HCT116 (cell line): ENCODE results near the gene TBX2. TPM values are rescaled to one million over a fixed set of nuclear protein-coding genes. Genes with fewer than 3 reads are reported as not detected.
"Not testable (repeated sequence)": the region's sequence is repeated elsewhere in the genome, so short reads cannot be mapped to it uniquely, and the experiment has no call there.

ENCODE experiments used
- ATAC-seq: fragments of 200-7000 bp; cut with Tn5 transposase; 2 replicates; pipeline ENCODE4 v1.9.1; 2020; ENCODE audit warnings: mild to moderate bottlenecking, moderate library complexity
- BruUV-seq: library from RNA; stranded (reverse); fragments of 400-500 nt; replicated peaks from 2 replicates; lab custom pipeline; 2021; lab: Mats Ljungman, UMichigan
- CTCF ChIA-PET: fragments of 300-600 bp; sonication (Branson Sonifier 250); formaldehyde crosslinking; loops from one replicate; lab custom pipeline; 2021; ENCODE audit warnings: antibody characterized with exemption; lab: Charles Lee
- POLR2A ChIA-PET: fragments of 300-600, 350-600 bp; sonication (Branson Sonifier 250); formaldehyde crosslinking; loops from one replicate; lab custom pipeline; 2021; ENCODE audit warnings: antibody characterized with exemption; lab: Charles Lee
- RAD21 ChIA-PET, 2 experiments: fragments of 300-600 bp; sonication (Branson Sonifier 250); formaldehyde crosslinking; loops; one replicate each; lab custom pipeline; 2023; ENCODE audit warnings: low total read pairs in 2 of 2; ENCODE audit not compliant: uncharacterized antibody in 2 of 2, unreplicated experiment in 2 of 2, low non-redundant PET in 1 of 2; lab: Charles Lee
- DNase-seq: peaks from one replicate; pipeline ENCODE4 v3.0.0-alpha.2; 2010; ENCODE audit warnings: low read depth, low spot score
- H2AFZ ChIP-seq: fragments of 200-600 bp; shearing (Covaris generic), sonication (generic); 2 replicates; pipeline ENCODE4 v1.6.1; 2017; ENCODE audit warnings: low read depth, mixed run types, mixed read lengths, antibody characterized with exemption, low read length; ENCODE audit not compliant: poor library complexity, severe bottlenecking
- H3K27ac ChIP-seq: 2 replicates; pipeline ENCODE4 v1.5.1; 2012; ENCODE audit warnings: low read depth, low read length
- H3K27me3 ChIP-seq: fragments of 200-600 bp; sonication (generic); 2 replicates; pipeline ENCODE4 v1.6.1; 2016; ENCODE audit warnings: mixed run types, low read length, mixed read lengths; ENCODE audit not compliant: insufficient read depth
- H3K36me3 ChIP-seq, 2 experiments: fragments of 200-500 bp in 1 of 2; fragments of 200-600 bp in 1 of 2; sonication (Bioruptor generic) in 1 of 2; sonication (generic) in 1 of 2; 2 replicates each; pipeline versions ENCODE4 v1.5.1 to v1.6.1; 2014 to 2016; ENCODE audit warnings: low read length in 2 of 2, inconsistent platforms in 1 of 2, mixed read lengths in 1 of 2, mixed run types in 1 of 2; ENCODE audit not compliant: insufficient read depth in 2 of 2, control insufficient read depth in 1 of 2
- H3K4me1 ChIP-seq, 2 experiments: fragments of 200-600 bp in 1 of 2; sonication (generic) in 1 of 2; 2 replicates each; pipeline versions ENCODE4 v1.5.1 to v1.6.1; 2012 to 2017; ENCODE audit warnings: low read length in 2 of 2, inconsistent platforms in 1 of 2, mild to moderate bottlenecking in 1 of 2, mixed read lengths in 1 of 2, mixed run types in 1 of 2, moderate library complexity in 1 of 2; ENCODE audit not compliant: insufficient read depth in 2 of 2, control insufficient read depth in 1 of 2
- H3K4me2 ChIP-seq: fragments of 200-600 bp; sonication (generic); 2 replicates; pipeline ENCODE4 v1.6.1; 2017; ENCODE audit warnings: mixed run types, low read length, mixed read lengths
- H3K4me3 ChIP-seq, 2 experiments: fragments of 200-600 bp in 1 of 2; sonication (generic) in 1 of 2; replicated peaks in 1 of 2; 2 replicates each; pipeline ENCODE4 v1.5.1; 2011 to 2016; ENCODE audit warnings: low read length in 2 of 2, control low read depth in 1 of 2, low read depth in 1 of 2, mild to moderate bottlenecking in 1 of 2, mixed read lengths in 1 of 2, mixed run types in 1 of 2
- H3K79me2 ChIP-seq: fragments of 200-600 bp; sonication (generic); 2 replicates; pipeline ENCODE4 v1.6.1; 2017; ENCODE audit warnings: mild to moderate bottlenecking, mixed run types, low read length, moderate library complexity, mixed read lengths; ENCODE audit not compliant: insufficient read depth
- H3K9ac ChIP-seq: fragments of 200-600 bp; sonication (generic); 2 replicates; pipeline ENCODE4 v1.6.1; 2016; ENCODE audit warnings: low read length, mixed read lengths
- H3K9me2 ChIP-seq: fragments of 200-600 bp; sonication (generic), shearing (Covaris generic); 2 replicates; pipeline ENCODE4 v1.6.1; 2017; ENCODE audit warnings: mixed run types, mild to moderate bottlenecking, moderate library complexity; ENCODE audit not compliant: insufficient read depth
- H3K9me3 ChIP-seq, 2 experiments: fragments of 200-500 bp in 1 of 2; fragments of 200-600 bp in 1 of 2; sonication (Bioruptor generic) in 1 of 2; sonication (generic) in 1 of 2; 2 replicates each; pipeline ENCODE4 v1.6.1; 2014 to 2017; ENCODE audit warnings: low read length in 2 of 2, mixed read lengths in 2 of 2, inconsistent platforms in 1 of 2, low read depth in 1 of 2, mild to moderate bottlenecking in 1 of 2, mixed run types in 1 of 2, moderate library complexity in 1 of 2; ENCODE audit not compliant: control insufficient read depth in 1 of 2, insufficient read depth in 1 of 2
- H4K20me1 ChIP-seq: fragments of 200-600 bp; sonication (generic), shearing (Covaris generic); 2 replicates; pipeline ENCODE4 v1.6.1; 2017; ENCODE audit warnings: mixed run types, mild to moderate bottlenecking, moderate library complexity; ENCODE audit not compliant: insufficient read depth
- CBX3 ChIP-seq: IDR thresholded peaks from 2 replicates; pipeline ENCODE4 v1.6.1; 2012; ENCODE audit warnings: low read depth
- CEBPB ChIP-seq: IDR thresholded peaks from 2 replicates; pipeline ENCODE4 v1.6.1; 2012; ENCODE audit warnings: low read depth
- EGR1 ChIP-seq: IDR thresholded peaks from 2 replicates; pipeline ENCODE4 v1.6.1; 2012; ENCODE audit warnings: low read depth
- ELF1 ChIP-seq: IDR thresholded peaks from 2 replicates; pipeline ENCODE4 v1.6.1; 2012; ENCODE audit warnings: low read depth, borderline replicate concordance
- EZH2 ChIP-seq: fragments of 200-600 bp; sonication (generic); IDR thresholded peaks from 2 replicates; pipeline ENCODE4 v1.6.1; 2017; ENCODE audit warnings: antibody characterized with exemption, mixed run types
- EZH2phosphoT487 ChIP-seq: fragments of 200-600 bp; IDR thresholded peaks from 2 replicates; pipeline ENCODE4 v1.6.1; 2018; ENCODE audit warnings: antibody characterized with exemption, borderline replicate concordance
- POLR2AphosphoS5 ChIP-seq: IDR thresholded peaks from 2 replicates; pipeline ENCODE4 v1.6.1; 2011; ENCODE audit warnings: mild to moderate bottlenecking, low read depth, low read length, moderate library complexity
- RAD21 ChIP-seq: IDR thresholded peaks from 2 replicates; pipeline ENCODE4 v1.6.1; 2012; ENCODE audit warnings: low read depth, mild to moderate bottlenecking
- SP1 ChIP-seq: IDR thresholded peaks from 2 replicates; pipeline ENCODE4 v1.6.1; 2012; ENCODE audit warnings: low read depth
- SRF ChIP-seq: IDR thresholded peaks from 2 replicates; pipeline ENCODE4 v1.6.1; 2012; ENCODE audit warnings: low read depth
- ZFX ChIP-seq: fragments of 450-650 bp; IDR thresholded peaks from 2 replicates; pipeline ENCODE4 v1.6.1; 2017
- ZNF274 ChIP-seq: fragments of 200-500 bp; sonication (Bioruptor generic); IDR thresholded peaks from 2 replicates; pipeline ENCODE4 v1.6.1; 2014; ENCODE audit warnings: mild to moderate bottlenecking, low read depth, low read length, inconsistent platforms
- intact Hi-C: fragments of 100-400 bp; cut with micrococcal nuclease; formaldehyde crosslinking; loops from 2 replicates; pipeline ENCODE4 v1.10.0; 2022
- total RNA-seq: library from RNA; stranded (reverse); gene quantifications from one replicate; pipeline ENCODE4 v1.2.1, GENCODE V29; 2021; ENCODE audit not compliant: unreplicated experiment
- TF ChIP-seq, protein P1 (sequence below): IDR thresholded peaks from 2 replicates; pipeline ENCODE4 v1.6.1; 2012
- TF ChIP-seq, protein P2 (sequence below): IDR thresholded peaks from 2 replicates; pipeline ENCODE4 v1.6.1; 2012; ENCODE audit warnings: low read depth
- TF ChIP-seq, protein P3 (sequence below): IDR thresholded peaks from 2 replicates; pipeline ENCODE4 v1.6.1; 2011; ENCODE audit warnings: mild to moderate bottlenecking, low read length, moderate library complexity; ENCODE audit not compliant: insufficient replicate concordance; ENCODE audit errors: extremely low read depth
- TF ChIP-seq, protein P4 (sequence below): IDR thresholded peaks from 2 replicates; pipeline ENCODE4 v1.6.1; 2012

TBX2 gene
- total RNA-seq, 1 experiment from 2014 or later: 0.71 TPM

DNA sequence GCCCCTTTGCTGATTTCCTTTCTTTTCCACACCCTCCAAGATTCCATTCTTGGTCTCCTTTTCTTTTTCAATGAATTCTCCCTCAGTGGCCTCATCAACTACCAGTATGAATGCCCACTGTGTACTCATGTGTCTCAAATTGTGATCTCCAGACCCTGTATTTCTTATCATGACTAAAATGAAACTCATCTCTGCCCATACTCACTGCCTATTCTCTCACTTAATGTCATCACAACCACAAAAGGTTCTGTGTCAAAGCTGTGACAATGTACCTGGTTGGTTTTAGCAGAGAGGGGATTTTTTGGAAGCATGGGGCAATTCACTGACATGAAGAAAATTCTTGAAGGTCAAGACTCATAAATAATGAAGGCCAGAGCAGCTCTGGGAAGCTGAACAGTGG is 41.1 kb downstream of the TBX2 start:
- no peaks in the 10 kb centered on the region for H3K36me3 ChIP-seq
- H3K9ac ChIP-seq: no peak overlapping the region
- ChIA-PET CTCF (no interaction called here), POLR2A (no interaction called here), RAD21 (no interaction called here)
- H3K27ac ChIP-seq: no peak overlapping the region
- H3K4me1 ChIP-seq: peaks cover 2 to 11% of the 10 kb centered on the region in 2 experiments; a peak in 2 of 4 replicates
- no peaks in the 10 kb centered on the region for H3K79me2 ChIP-seq
- no peak overlapping the region for H2AFZ ChIP-seq
- no TSS peak for BruUV-seq
- H3K9me3 ChIP-seq: peaks cover 0 to 4% of the 10 kb centered on the region in 2 experiments; a peak in 2 of 4 replicates
- TF ChIP-seq, protein P1, sequence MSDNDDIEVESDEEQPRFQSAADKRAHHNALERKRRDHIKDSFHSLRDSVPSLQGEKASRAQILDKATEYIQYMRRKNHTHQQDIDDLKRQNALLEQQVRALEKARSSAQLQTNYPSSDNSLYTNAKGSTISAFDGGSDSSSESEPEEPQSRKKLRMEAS: no peak
- no peak for TF ChIP-seq SRF
- no peak for TF ChIP-seq CEBPB
- TF ChIP-seq ELF1: no peak
- no peak for TF ChIP-seq ZFX
- TF ChIP-seq, protein P2, sequence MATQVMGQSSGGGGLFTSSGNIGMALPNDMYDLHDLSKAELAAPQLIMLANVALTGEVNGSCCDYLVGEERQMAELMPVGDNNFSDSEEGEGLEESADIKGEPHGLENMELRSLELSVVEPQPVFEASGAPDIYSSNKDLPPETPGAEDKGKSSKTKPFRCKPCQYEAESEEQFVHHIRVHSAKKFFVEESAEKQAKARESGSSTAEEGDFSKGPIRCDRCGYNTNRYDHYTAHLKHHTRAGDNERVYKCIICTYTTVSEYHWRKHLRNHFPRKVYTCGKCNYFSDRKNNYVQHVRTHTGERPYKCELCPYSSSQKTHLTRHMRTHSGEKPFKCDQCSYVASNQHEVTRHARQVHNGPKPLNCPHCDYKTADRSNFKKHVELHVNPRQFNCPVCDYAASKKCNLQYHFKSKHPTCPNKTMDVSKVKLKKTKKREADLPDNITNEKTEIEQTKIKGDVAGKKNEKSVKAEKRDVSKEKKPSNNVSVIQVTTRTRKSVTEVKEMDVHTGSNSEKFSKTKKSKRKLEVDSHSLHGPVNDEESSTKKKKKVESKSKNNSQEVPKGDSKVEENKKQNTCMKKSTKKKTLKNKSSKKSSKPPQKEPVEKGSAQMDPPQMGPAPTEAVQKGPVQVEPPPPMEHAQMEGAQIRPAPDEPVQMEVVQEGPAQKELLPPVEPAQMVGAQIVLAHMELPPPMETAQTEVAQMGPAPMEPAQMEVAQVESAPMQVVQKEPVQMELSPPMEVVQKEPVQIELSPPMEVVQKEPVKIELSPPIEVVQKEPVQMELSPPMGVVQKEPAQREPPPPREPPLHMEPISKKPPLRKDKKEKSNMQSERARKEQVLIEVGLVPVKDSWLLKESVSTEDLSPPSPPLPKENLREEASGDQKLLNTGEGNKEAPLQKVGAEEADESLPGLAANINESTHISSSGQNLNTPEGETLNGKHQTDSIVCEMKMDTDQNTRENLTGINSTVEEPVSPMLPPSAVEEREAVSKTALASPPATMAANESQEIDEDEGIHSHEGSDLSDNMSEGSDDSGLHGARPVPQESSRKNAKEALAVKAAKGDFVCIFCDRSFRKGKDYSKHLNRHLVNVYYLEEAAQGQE: no peak
- no peak for TF ChIP-seq POLR2AphosphoS5
- TF ChIP-seq, protein P3, sequence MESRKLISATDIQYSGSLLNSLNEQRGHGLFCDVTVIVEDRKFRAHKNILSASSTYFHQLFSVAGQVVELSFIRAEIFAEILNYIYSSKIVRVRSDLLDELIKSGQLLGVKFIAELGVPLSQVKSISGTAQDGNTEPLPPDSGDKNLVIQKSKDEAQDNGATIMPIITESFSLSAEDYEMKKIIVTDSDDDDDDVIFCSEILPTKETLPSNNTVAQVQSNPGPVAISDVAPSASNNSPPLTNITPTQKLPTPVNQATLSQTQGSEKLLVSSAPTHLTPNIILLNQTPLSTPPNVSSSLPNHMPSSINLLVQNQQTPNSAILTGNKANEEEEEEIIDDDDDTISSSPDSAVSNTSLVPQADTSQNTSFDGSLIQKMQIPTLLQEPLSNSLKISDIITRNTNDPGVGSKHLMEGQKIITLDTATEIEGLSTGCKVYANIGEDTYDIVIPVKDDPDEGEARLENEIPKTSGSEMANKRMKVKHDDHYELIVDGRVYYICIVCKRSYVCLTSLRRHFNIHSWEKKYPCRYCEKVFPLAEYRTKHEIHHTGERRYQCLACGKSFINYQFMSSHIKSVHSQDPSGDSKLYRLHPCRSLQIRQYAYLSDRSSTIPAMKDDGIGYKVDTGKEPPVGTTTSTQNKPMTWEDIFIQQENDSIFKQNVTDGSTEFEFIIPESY: no peak
- TF ChIP-seq, protein P4, sequence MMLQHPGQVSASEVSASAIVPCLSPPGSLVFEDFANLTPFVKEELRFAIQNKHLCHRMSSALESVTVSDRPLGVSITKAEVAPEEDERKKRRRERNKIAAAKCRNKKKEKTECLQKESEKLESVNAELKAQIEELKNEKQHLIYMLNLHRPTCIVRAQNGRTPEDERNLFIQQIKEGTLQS: no peak
- no peak for TF ChIP-seq ZNF274
- no peak for TF ChIP-seq RAD21
- TF ChIP-seq EZH2phosphoT487: no peak
- no peak for TF ChIP-seq EZH2
- no peak for TF ChIP-seq EGR1
- TF ChIP-seq SP1: no peak
- TF ChIP-seq CBX3: no peak
- no peaks in the 10 kb centered on the region for H4K20me1 ChIP-seq
- no peaks in the 10 kb centered on the region for H3K27me3 ChIP-seq
- H3K9me2 ChIP-seq: no peaks in the 10 kb centered on the region
- no peak overlapping the region for H3K4me2 ChIP-seq
- DNase-seq (no peak), ATAC-seq (no peak)
- intact Hi-C loops: no loop called here
- no peak overlapping the region for H3K4me3 ChIP-seq

DNA sequence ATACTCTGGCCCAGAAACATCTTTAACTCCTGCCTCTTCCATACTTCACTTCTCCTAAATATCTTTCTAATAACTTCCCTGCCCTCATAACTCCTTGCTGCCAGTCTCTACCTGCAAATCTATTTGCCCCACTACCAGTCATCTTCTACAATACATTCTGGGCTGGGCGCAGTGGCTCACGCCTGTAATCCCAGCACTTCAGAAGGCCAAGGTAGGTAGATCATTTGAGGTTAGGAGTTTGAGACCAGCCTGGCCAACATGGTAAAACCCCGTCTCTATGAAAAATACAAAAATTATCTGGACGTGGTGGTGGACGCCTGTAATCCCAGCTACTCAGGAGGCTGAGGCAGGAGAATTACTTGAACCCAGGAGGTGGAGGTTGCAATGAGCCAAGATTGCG is 41.9 kb downstream of the TBX2 start:
- DNase-seq, CTCF ChIA-PET, H3K27me3 ChIP-seq, H3K9me3 ChIP-seq, H3K79me2 ChIP-seq, H3K9ac ChIP-seq, intact Hi-C loops, H3K36me3 ChIP-seq, ATAC-seq, H3K4me2 ChIP-seq, H3K27ac ChIP-seq, H3K4me3 ChIP-seq, POLR2A ChIA-PET, BruUV-seq, RAD21 ChIA-PET, H3K9me2 ChIP-seq, H2AFZ ChIP-seq, H4K20me1 ChIP-seq: not testable (repeated sequence)
- H3K4me1 ChIP-seq: peaks cover 2 to 11% of the 10 kb centered on the region in 2 experiments; a peak in 2 of 4 replicates
